HG03066 (cell line): ENCODE measurements around the gene ITFG2.

ENCODE experiments used
- ATAC-seq: cut with Tn5 transposase; IDR thresholded peaks from one replicate; pipeline ENCODE4 v1.9.1; 2021; ENCODE audit warnings: low read depth; ENCODE audit not compliant: unreplicated experiment

The ITFG2 gene

GRCh38 chr12:2826721-2827515, 14.4 kb downstream of the ITFG2 start:
- no peak for ATAC-seq

GRCh38 chr12:2829275-2829674, 16.8 kb downstream of the ITFG2 start:
- ATAC-seq: no peak

DNA sequence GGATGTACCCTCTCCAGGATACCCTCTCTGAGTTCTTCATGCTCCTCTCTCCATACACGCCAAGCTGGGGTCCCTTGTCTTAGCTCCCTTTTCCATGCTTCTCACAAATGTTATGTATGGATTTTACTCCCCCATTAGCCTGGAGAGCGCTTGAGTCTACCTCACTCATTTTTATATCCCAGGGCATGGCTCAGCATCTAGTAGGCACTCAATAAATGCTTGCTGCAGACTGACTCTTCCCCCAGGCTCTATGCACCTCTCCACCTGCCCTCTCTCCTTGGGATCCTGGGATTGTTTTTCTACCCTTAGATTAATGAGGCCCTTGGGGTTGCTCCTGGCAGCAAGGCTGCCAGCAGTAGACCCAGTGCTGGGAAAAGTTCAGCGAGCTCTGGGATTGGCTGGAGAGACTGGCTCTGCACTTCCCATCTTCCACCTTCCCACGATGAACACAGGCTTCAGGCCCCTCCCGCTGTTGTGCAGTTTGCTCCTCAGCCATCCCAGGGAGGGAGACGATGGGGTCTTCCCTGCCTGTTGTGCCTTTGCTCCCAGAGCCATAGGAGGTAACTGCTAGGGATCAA, 20.2 kb downstream of the ITFG2 start:
- ATAC-seq: no peak

DNA sequence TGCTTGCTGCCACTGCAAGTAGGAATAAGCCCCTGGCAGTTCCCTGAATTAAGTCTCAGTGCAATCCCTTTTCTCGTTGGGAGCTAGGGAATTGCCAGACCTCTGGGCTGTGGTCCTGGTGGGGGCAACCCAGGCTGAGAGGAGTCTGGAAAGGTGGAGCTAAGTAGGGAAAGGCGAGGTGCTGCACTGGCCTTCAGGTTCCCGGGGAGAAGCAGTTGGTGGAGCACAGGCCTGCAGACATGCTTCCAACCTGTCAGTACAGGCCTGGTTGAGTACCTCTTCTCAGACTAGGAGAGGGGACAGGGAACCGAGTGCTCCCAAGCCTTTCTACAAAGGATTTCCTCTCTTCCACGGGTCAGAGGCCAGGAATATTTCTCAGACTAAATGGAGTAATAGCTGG, 20.9 kb downstream of the ITFG2 start:
- no peak for ATAC-seq

GRCh38 chr12:2833810-2834209, 21.3 kb downstream of the ITFG2 start:
- no peak for ATAC-seq

DNA sequence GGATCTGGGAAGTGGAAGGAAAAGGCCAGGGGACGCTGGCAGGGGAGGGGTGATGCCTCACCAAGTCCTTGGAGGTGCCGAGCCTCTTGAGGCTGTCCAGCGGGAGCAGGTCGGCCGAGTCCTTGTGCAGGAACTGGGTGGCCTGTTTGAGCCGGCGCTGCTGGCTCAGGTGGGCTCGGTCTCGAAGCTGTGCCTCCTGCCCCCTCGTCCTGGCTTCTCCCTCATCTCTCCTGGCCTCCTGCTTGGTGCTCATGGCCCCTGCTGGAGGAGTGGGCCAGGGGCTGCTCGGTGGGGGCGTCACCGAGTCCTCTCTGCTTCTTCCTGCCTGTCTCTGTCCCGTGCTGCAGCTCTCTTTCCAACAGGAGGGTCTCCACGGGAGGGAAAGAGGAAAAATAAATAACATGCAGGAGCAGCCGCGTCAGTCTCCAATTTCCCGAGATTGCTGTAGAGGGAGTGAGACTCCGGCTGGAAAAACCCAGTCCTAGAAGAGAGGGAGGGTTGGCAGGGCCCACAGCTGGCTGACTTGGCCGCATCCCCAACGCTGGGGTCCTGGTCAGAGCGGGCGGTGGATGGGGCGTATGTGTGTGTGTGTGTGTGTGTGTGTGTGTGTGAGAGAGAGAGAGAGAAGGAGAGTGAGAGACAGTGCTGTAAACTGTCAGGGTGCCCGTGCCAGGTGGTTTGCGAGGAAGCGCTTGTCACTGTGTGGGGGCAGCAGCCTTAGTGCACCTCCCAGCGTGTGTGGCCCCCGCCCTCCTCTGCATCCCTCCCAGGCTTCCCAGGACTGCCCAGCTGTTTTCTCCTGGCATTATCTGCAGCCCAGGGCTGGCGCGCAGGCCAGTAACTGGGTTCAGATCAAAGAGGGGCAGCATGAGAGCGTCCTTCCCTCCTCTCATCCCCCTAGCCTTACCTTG, 22.4 kb downstream of the ITFG2 start, which contains the start of gene NRIP2:
Gene NRIP2 (minus strand): TSS at position 455 of the 911 bp plus-strand sequence. CDS start 52 bp downstream, at position 403.
- no peak for ATAC-seq

- no peak for ATAC-seq
Measured at GRCh38 chr12:2835691-2836403, 23.4 kb downstream of the ITFG2 start.

DNA sequence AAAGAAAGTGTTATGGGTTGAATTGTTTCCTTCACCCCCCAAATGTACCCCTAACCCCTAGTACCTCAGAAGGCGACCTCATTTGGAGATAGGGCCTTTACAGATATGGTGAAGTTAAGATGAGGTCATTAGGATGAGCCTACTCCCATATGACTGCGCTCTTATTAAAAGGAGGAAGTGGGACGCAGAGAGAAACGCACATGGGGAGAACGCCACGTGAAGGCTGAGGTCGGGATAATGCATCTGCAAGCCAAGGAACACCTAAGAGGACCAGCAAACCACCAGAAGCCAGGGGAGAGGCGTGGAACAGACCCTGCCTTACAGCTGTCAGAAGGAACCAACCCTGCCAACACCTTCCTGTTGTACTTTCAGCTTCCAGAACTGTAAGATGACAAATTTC, 24.1 kb downstream of the ITFG2 start:
- no peak for ATAC-seq

DNA sequence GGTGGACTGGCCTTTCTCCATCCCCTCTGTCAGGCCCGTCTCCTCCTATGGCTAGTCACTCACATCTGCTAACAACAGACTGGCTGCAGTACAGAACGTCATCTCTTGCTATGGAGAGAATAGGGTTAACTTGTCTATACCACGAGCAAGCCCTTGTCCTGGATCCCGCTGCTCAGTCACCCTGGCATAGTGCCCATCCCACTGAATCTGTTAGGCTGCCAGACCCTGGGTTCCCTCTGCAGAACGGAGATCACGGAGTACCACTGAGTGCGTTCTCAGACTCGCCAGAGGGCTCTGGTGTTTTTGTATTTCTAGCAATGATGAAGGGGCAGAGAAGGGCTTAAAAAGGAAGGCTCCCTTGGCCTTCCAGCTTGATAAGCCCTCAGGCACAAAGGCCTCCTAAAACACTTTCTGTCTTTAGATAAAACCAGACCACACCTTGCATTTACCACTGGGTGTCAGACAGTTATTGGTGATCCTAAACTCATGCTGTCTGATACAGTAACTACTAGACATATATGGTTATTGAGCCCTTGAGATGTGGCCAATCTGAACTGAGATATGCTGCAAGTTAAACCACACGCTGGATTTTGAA, 28.7 kb downstream of the ITFG2 start:
- ATAC-seq: no peak

DNA sequence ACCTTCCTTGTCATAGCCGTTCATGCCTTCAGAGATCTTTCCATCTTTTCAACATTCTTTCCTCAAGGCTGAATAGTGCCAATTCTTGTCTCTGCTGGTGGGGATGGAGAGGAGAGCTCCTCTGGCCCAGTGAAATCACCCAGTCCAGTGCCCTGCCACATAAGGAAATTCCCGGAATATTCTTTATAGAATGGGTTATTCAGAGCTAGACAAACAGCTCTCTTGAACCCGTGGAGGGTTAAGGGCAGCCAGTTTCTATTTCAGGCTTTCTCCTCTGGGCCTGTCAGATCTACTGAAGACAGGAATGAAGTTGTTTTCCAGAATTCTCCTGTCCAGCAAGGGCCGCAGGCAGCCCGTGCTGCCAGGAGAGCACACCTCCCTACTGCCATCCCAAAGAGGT, 30.5 kb downstream of the ITFG2 start:
- ATAC-seq: no peak

GRCh38 chr12:2844786-2845185, 32.3 kb downstream of the ITFG2 start:
- no peak for ATAC-seq

DNA sequence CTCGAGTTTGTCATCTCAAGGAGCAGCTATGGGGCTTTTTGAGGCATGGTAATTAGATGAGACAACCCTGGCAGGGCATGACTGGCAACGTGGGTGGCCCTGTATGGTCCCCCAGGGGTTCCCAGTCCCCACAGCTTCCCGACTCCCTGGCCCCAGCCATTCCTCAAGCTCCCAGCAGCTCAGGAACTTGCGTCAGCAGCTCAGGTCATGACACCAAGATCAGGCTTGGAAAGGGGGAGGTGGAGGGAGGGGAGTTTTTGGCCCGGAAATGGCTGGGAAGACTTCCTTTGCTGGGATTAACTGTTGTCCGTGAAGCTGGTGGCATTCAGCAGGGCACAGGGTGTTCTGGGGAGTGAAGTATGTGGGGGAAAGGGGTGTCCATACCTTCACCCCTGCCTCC, 32.8 kb downstream of the ITFG2 start:
- no peak for ATAC-seq

DNA sequence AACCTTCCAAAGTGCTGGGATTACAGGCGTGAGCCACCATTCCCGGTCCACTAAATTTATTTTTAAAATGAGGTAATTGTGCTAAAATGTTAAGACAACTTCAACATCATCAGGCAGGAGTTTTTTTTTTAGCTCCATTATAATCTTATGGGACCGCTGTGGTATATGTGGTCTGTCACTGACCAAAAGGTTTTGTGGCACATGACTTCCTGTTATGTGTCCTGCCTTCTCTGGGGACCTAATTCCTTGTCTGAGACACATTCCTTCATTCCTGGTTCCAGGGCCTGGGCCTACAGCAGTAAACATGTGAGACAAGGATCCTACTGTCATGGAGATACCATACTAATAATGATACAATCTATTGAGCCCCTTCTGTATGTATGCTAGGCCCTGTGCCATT, 39.5 kb downstream of the ITFG2 start:
- ATAC-seq: no peak

GRCh38 chr12:2853626-2854025, 41.2 kb downstream of the ITFG2 start:
- ATAC-seq: no peak

DNA sequence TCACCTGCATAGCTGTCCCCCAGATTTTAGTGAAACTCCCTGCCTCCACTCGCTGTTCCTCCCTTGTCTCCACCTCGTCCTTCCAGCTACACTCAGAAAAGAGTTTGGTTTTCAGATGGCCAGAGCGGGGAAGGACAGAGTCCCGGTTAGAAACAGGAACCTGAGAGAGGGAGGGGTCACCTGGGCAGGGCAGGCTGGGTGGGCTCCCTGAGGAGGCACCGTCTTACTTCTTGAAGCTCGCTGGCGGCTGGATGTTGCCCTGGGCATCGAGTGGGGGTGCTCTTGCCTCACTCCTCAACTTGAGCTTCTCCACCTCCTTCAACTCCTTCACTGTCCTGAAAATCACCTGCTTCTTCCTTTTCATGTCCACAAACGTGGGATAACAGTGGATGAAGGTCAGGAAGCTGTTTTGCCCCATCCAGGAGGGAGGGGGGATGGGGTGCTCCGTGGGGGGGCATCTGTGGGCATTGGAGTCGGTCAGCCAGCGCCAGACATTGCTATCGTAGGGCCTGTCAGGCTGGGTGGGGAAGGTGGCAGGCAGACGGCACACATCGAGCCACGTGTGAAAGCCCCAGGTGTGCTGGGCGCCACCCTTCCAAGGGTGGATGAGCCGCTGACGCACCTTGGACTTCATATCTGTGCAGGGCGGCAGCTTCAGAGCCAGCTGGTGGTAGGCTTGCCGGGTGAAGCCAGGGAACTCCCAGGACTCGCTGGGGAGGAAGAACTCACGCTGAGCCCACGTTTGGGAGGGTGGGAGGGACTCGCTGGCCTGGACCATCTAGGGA, 42.4 kb downstream of the ITFG2 start:
- ATAC-seq: no peak

- ATAC-seq: no peak
Measured at GRCh38 chr12:2855546-2855945, 43.1 kb downstream of the ITFG2 start.

DNA sequence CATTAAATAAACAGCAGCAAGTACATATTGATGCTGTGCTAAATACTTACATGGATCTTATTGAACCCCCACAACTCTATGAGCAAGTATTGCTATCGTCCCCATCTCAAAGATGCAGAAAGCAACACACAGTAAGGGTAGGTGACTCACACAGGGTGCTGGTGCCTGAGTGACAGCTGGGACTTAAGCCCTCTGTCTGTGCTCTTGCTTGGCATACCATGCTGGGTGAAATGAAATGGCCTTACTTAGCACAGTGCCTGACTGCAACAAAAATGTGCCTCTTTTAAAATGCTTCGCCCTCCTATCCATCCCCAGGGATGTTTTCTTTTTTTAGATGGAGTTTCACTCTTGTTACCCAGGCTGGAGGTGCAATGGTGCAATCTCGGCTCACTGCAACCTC, 43.6 kb downstream of the ITFG2 start:
- no peak for ATAC-seq

GRCh38 chr12:2857021-2857431, 44.6 kb downstream of the ITFG2 start, which contains the start of gene TEX52:
TSS of gene TEX52 (minus strand) at chr12:2857039. CDS start at chr12:2857026, 13 bp downstream.
- ATAC-seq: no peak

GRCh38 chr12:2857576-2857975, 45.1 kb downstream of the ITFG2 start:
- ATAC-seq: no peak
